Endothelial cell (in vitro differentiated cells): ENCODE results near the gene MID1. TPM values are rescaled to one million over a fixed set of nuclear protein-coding genes. Genes with fewer than 3 reads are reported as not detected.

Experiments used
- DNase-seq: peaks from one replicate; pipeline ENCODE4 v3.0.0; 2021; ENCODE audit warnings: low spot score
- H3K27ac Mint-ChIP-seq: one replicate; pipeline ENCODE4 v1.8.0; 2021; ENCODE audit warnings: mixed read lengths, inconsistent platforms; ENCODE audit not compliant: unreplicated experiment
- H3K27me3 Mint-ChIP-seq: one replicate; pipeline ENCODE4 v1.8.0; 2021; ENCODE audit warnings: mild to moderate bottlenecking, moderate library complexity, mixed read lengths, inconsistent platforms; ENCODE audit not compliant: unreplicated experiment
- H3K36me3 Mint-ChIP-seq: one replicate; pipeline ENCODE4 v1.8.0; 2021; ENCODE audit warnings: mild to moderate bottlenecking, low read depth, mixed read lengths, inconsistent platforms; ENCODE audit not compliant: unreplicated experiment
- H3K4me1 Mint-ChIP-seq: one replicate; pipeline ENCODE4 v1.8.0; 2021; ENCODE audit warnings: mild to moderate bottlenecking, mixed read lengths, inconsistent platforms; ENCODE audit not compliant: unreplicated experiment
- H3K4me3 Mint-ChIP-seq: one replicate; pipeline ENCODE4 v1.8.0; 2021; ENCODE audit warnings: mild to moderate bottlenecking, mixed read lengths, inconsistent platforms; ENCODE audit not compliant: unreplicated experiment
- H3K9me3 Mint-ChIP-seq: one replicate; pipeline ENCODE4 v1.8.0; 2021; ENCODE audit warnings: mixed read lengths, inconsistent platforms; ENCODE audit not compliant: unreplicated experiment
- CTCF ChIP-seq: fragments of 200-600 bp; sonication (generic); IDR thresholded peaks from one replicate; pipeline ENCODE4 v1.5.0; 2021; ENCODE audit warnings: antibody characterized with exemption; ENCODE audit not compliant: unreplicated experiment
- total RNA-seq: library from RNA; stranded (reverse); fragmentation: NEBNext Ultra II Directional; extraction: Animal tissue kit (Norgen Biotek cat#: 25700); gene quantifications from one replicate; pipeline ENCODE4 v1.2.1, GENCODE V29; 2021; ENCODE audit not compliant: unreplicated experiment

The MID1 gene
- total RNA-seq, 1 donor from 2014 or later: 61.8 TPM

- no peak for DNase-seq
- Mint-ChIP-seq H3K9me3 (no peaks in the 10 kb centered on the region), H3K4me3 (no peak overlapping the region), H3K27ac (peak overlapping the region; percentile 18), H3K4me1 (peaks cover 22% of the 10 kb centered on the region), H3K27me3 (no peaks in the 10 kb centered on the region), H3K36me3 (no peaks in the 10 kb centered on the region)
- no peak for TF ChIP-seq CTCF
Observed at GRCh38 chrX:10611441-10612090, 8.8 kb downstream of the MID1 start.

- no peak for DNase-seq
- no peak overlapping the region for H3K4me3 Mint-ChIP-seq
- no peaks in the 10 kb centered on the region for H3K27me3 Mint-ChIP-seq
- no peak for TF ChIP-seq CTCF
- H3K4me1 Mint-ChIP-seq: peaks cover 15% of the 10 kb centered on the region
- H3K27ac Mint-ChIP-seq: no peak overlapping the region
- no peaks in the 10 kb centered on the region for H3K9me3 Mint-ChIP-seq
- no peaks in the 10 kb centered on the region for H3K36me3 Mint-ChIP-seq
Observed at GRCh38 chrX:10608099-10608498, 12.3 kb downstream of the MID1 start.

GRCh38 chrX:10607233-10607632 lies 13.2 kb downstream of the MID1 start:
- no peak overlapping the region for H3K27ac Mint-ChIP-seq
- peaks cover 14% of the 10 kb centered on the region for H3K4me1 Mint-ChIP-seq
- no peak for TF ChIP-seq CTCF
- H3K9me3 Mint-ChIP-seq: no peaks in the 10 kb centered on the region
- DNase-seq: no peak
- no peak overlapping the region for H3K4me3 Mint-ChIP-seq
- no peaks in the 10 kb centered on the region for H3K36me3 Mint-ChIP-seq
- H3K27me3 Mint-ChIP-seq: no peaks in the 10 kb centered on the region

GRCh38 chrX:10603612-10604011 lies 16.8 kb downstream of the MID1 start:
- Mint-ChIP-seq H3K27me3 (no peaks in the 10 kb centered on the region), H3K4me3 (no peak overlapping the region), H3K4me1 (no peaks in the 10 kb centered on the region), H3K9me3 (no peaks in the 10 kb centered on the region), H3K27ac (no peak overlapping the region), H3K36me3 (no peaks in the 10 kb centered on the region)
- no peak for TF ChIP-seq CTCF
- DNase-seq: no peak

GRCh38 chrX:10602646-10603045 lies 17.7 kb downstream of the MID1 start:
- Mint-ChIP-seq H3K27me3 (no peaks in the 10 kb centered on the region), H3K4me1 (no peaks in the 10 kb centered on the region), H3K9me3 (no peaks in the 10 kb centered on the region), H3K36me3 (no peaks in the 10 kb centered on the region), H3K27ac (no peak overlapping the region), H3K4me3 (no peak overlapping the region)
- DNase-seq: no peak
- no peak for TF ChIP-seq CTCF
